HepG2 (cell line): ENCODE data around the gene HABP2. TPM values are rescaled to one million over a fixed set of nuclear protein-coding genes. Genes with fewer than 3 reads are reported as not detected.

Experiments used
- ESRRA ChIP-seq: sonication (generic); formaldehyde crosslinking; IDR thresholded peaks from 2 replicates; pipeline ENCODE4 v1.5.1; 2020; ENCODE audit warnings: mild to moderate bottlenecking, low read depth, missing genetic modification reagents
- HINFP ChIP-seq: sonication (generic); formaldehyde crosslinking; IDR thresholded peaks from 2 replicates; pipeline ENCODE4 v1.4.0; 2020; ENCODE audit warnings: low read depth, mild to moderate bottlenecking, missing genetic modification reagents
- KDM4B ChIP-seq: sonication (generic); formaldehyde crosslinking; IDR thresholded peaks from 2 replicates; pipeline ENCODE4 v1.4.0; 2020; ENCODE audit warnings: missing genetic modification reagents
- LBX2 ChIP-seq: sonication (generic); formaldehyde crosslinking; IDR thresholded peaks from 2 replicates; pipeline ENCODE4 v1.5.0; 2020; ENCODE audit warnings: missing genetic modification reagents, mild to moderate bottlenecking, borderline replicate concordance
- NCOR1 ChIP-seq: fragments of 200-600 bp; sonication (generic); IDR thresholded peaks from 2 replicates; pipeline ENCODE4 v1.7.0; 2017; ENCODE audit warnings: antibody characterized with exemption, low read length, borderline replicate concordance
- PAF1 ChIP-seq: IDR thresholded peaks from 2 replicates; pipeline ENCODE4 v1.6.1; 2016; ENCODE audit warnings: missing genetic modification reagents, missing compliant biosample characterization
- PHF5A ChIP-seq: IDR thresholded peaks from one replicate; pipeline ENCODE4 v1.6.1; 2018; ENCODE audit warnings: low read depth, missing genetic modification reagents; ENCODE audit not compliant: unreplicated experiment
- RAD21 ChIP-seq: fragments of 450-650 bp; formaldehyde crosslinking; IDR thresholded peaks from 2 replicates; pipeline ENCODE4 v1.5.0; 2020; ENCODE audit warnings: mild to moderate bottlenecking
- STAG1 ChIP-seq: sonication (generic); formaldehyde crosslinking; IDR thresholded peaks from 2 replicates; pipeline ENCODE4 v1.4.0; 2020; ENCODE audit warnings: missing genetic modification reagents
- ZFP62 ChIP-seq: sonication (generic); formaldehyde crosslinking; IDR thresholded peaks from 2 replicates; pipeline ENCODE4 v1.4.0; 2020; ENCODE audit warnings: missing genetic modification reagents
- ZKSCAN5 ChIP-seq: sonication (generic); formaldehyde crosslinking; IDR thresholded peaks from 2 replicates; pipeline ENCODE4 v1.5.1; 2020; ENCODE audit warnings: mild to moderate bottlenecking, missing genetic modification reagents
- ZNF331 ChIP-seq: sonication (generic); formaldehyde crosslinking; IDR thresholded peaks from 2 replicates; pipeline ENCODE4 v1.4.0; 2020; ENCODE audit warnings: missing genetic modification reagents
- ZNF557 ChIP-seq: sonication (generic); formaldehyde crosslinking; IDR thresholded peaks from 2 replicates; pipeline ENCODE4 v1.4.0; 2020; ENCODE audit warnings: missing genetic modification reagents
- ZNF616 ChIP-seq: sonication (generic); formaldehyde crosslinking; IDR thresholded peaks from 2 replicates; pipeline ENCODE4 v1.5.0; 2020; ENCODE audit warnings: low read depth, mild to moderate bottlenecking, missing genetic modification reagents
- ZNF883 ChIP-seq: sonication (generic); formaldehyde crosslinking; IDR thresholded peaks from 2 replicates; pipeline ENCODE4 v1.5.1; 2020; ENCODE audit warnings: mild to moderate bottlenecking, missing genetic modification reagents; ENCODE audit errors: not compliant biosample characterization
- ZSCAN22 ChIP-seq: sonication (generic); formaldehyde crosslinking; IDR thresholded peaks from 2 replicates; pipeline ENCODE4 v1.4.0; 2020; ENCODE audit warnings: mild to moderate bottlenecking, missing genetic modification reagents
- ZZZ3 ChIP-seq: sonication (generic); formaldehyde crosslinking; IDR thresholded peaks from 2 replicates; pipeline ENCODE4 v1.4.0; 2020; ENCODE audit warnings: missing genetic modification reagents, mild to moderate bottlenecking, borderline replicate concordance
- polyA plus RNA-seq, 8 experiments: library from polyadenylated mRNA; depleted of rRNA in 3 of 8; stranded (reverse) in 7 of 8; unstranded in 1 of 8; fragments of >200 nt; fragmentation: Illumina TruSeq in 4 of 8; extraction: Trizol in 4 of 8; gene quantifications; 2 replicates each; pipeline versions ENCODE4 v1.2.1 to v1.2.3, GENCODE V29; 2011 to 2016; ENCODE audit warnings: low read depth in 4 of 8, missing spikeins in 1 of 8, mixed read lengths in 1 of 8; ENCODE audit not compliant: insufficient read depth in 1 of 8
- total RNA-seq, 5 experiments: library from RNA; depleted of rRNA; stranded (reverse); fragments of >200 nt; fragmentation: Illumina TruSeq; extraction: Trizol; gene quantifications; 2 replicates each; pipeline ENCODE4 v1.2.3, GENCODE V29; 2016; ENCODE audit warnings: low read depth in 1 of 5
- TF ChIP-seq, protein P1 (sequence below): sonication (generic); formaldehyde crosslinking; IDR thresholded peaks from 2 replicates; pipeline ENCODE4 v1.8.0; 2022; ENCODE audit warnings: missing genetic modification reagents, low read depth, mild to moderate bottlenecking, borderline replicate concordance
- TF ChIP-seq, protein P2 (sequence below): sonication (generic); formaldehyde crosslinking; IDR thresholded peaks from 2 replicates; pipeline ENCODE4 v1.9.0; 2021; ENCODE audit warnings: missing genetic modification reagents, mild to moderate bottlenecking, borderline replicate concordance
- TF ChIP-seq, protein P3 (sequence below): sonication (generic); formaldehyde crosslinking; IDR thresholded peaks from 2 replicates; pipeline ENCODE4 v1.5.1; 2020; ENCODE audit warnings: mild to moderate bottlenecking, missing genetic modification reagents, moderate library complexity
- TF ChIP-seq, protein P4 (sequence below): sonication (generic); formaldehyde crosslinking; IDR thresholded peaks from 2 replicates; pipeline ENCODE4 v1.5.0; 2020; ENCODE audit warnings: missing genetic modification reagents

HABP2 gene
- total and polyA plus RNA-seq, 2 of the 13 experiments (the other 11 are each of a cell fraction or from before 2014, with no cell fraction given) = 0.12 to 0.13 TPM

GRCh38 chr10:113563306-113564088 lies 10.6 kb downstream of the HABP2 start (continued):
- TF ChIP-seq NCOR1 (no peak), STAG1 (CRISPR knock-in tag) (peak; percentile 91), ZSCAN22 (CRISPR knock-in tag) (no peak), ZNF616 (no peak), ESRRA (CRISPR knock-in tag) (no peak), HINFP (CRISPR knock-in tag) (no peak), LBX2 (no peak), RAD21 (CRISPR knock-in tag) (peak; percentile 90), ZNF557 (CRISPR knock-in tag) (no peak), ZFP62 (CRISPR knock-in tag) (no peak), KDM4B (CRISPR knock-in tag) (no peak), ZZZ3 (CRISPR knock-in tag) (no peak), PHF5A (no peak), ZNF883 (peak; percentile 43), ZNF331 (CRISPR knock-in tag) (no peak), PAF1 (CRISPR knock-in tag) (no peak), ZKSCAN5 (CRISPR knock-in tag) (no peak)
- TF ChIP-seq, protein P1, sequence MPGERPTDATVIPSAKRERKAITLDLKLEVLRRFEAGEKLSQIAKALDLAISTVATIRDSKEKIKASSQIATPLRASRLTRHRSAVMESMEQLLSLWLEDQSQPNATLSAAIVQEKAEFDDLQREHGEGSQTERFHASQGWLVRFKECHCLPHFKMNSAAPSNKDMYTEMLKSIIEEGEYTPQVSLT (CRISPR knock-in tag) = no peak
- TF ChIP-seq, protein P2, sequence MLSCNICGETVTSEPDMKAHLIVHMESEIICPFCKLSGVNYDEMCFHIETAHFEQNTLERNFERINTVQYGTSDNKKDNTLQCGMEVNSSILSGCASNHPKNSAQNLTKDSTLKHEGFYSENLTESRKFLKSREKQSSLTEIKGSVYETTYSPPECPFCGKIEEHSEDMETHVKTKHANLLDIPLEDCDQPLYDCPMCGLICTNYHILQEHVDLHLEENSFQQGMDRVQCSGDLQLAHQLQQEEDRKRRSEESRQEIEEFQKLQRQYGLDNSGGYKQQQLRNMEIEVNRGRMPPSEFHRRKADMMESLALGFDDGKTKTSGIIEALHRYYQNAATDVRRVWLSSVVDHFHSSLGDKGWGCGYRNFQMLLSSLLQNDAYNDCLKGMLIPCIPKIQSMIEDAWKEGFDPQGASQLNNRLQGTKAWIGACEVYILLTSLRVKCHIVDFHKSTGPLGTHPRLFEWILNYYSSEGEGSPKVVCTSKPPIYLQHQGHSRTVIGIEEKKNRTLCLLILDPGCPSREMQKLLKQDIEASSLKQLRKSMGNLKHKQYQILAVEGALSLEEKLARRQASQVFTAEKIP (CRISPR knock-in tag) = no peak
- TF ChIP-seq, protein P3, sequence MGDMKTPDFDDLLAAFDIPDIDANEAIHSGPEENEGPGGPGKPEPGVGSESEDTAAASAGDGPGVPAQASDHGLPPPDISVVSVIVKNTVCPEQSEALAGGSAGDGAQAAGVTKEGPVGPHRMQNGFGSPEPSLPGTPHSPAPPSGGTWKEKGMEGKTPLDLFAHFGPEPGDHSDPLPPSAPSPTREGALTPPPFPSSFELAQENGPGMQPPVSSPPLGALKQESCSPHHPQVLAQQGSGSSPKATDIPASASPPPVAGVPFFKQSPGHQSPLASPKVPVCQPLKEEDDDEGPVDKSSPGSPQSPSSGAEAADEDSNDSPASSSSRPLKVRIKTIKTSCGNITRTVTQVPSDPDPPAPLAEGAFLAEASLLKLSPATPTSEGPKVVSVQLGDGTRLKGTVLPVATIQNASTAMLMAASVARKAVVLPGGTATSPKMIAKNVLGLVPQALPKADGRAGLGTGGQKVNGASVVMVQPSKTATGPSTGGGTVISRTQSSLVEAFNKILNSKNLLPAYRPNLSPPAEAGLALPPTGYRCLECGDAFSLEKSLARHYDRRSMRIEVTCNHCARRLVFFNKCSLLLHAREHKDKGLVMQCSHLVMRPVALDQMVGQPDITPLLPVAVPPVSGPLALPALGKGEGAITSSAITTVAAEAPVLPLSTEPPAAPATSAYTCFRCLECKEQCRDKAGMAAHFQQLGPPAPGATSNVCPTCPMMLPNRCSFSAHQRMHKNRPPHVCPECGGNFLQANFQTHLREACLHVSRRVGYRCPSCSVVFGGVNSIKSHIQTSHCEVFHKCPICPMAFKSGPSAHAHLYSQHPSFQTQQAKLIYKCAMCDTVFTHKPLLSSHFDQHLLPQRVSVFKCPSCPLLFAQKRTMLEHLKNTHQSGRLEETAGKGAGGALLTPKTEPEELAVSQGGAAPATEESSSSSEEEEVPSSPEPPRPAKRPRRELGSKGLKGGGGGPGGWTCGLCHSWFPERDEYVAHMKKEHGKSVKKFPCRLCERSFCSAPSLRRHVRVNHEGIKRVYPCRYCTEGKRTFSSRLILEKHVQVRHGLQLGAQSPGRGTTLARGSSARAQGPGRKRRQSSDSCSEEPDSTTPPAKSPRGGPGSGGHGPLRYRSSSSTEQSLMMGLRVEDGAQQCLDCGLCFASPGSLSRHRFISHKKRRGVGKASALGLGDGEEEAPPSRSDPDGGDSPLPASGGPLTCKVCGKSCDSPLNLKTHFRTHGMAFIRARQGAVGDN = peak; percentile 49
- TF ChIP-seq, protein P4, sequence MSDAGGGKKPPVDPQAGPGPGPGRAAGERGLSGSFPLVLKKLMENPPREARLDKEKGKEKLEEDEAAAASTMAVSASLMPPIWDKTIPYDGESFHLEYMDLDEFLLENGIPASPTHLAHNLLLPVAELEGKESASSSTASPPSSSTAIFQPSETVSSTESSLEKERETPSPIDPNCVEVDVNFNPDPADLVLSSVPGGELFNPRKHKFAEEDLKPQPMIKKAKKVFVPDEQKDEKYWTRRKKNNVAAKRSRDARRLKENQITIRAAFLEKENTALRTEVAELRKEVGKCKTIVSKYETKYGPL (CRISPR knock-in tag) = no peak
